ENCODE data around the gene WDR41. TPM values are rescaled to one million over a fixed set of nuclear protein-coding genes. Genes with fewer than 3 reads are reported as not detected.

The WDR41 gene
- polyA plus RNA-seq, 1 donor from 2014 or later: 87.6 TPM

DNA sequence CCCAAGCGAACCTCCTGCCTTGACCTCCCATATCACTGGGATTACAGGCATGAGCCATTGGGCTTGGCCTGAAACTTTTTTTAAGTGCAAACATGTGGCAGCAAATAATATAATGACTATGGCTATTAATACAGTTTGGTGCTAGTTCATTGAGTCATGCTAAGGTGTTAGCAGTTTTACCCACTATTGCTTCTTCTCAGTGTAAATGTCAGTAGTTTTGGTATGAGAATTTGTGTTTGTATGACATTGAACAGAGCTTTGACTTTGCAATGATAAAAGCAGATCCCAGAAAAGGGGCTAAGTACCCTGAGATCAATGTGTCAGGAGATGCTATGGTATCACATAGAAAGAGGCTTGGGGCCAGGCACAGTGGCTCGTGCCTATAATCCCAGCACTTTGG, 67.2 kb downstream of the WDR41 start:
- TF ChIP-seq MXI1 (conservative IDR thresholded peaks at IDR 0.05; ENCODE audit: poor library complexity, severe bottlenecking): no peak
- no peak for TF ChIP-seq EZH2 (IDR thresholded peaks at IDR 0.05; ENCODE audit: borderline replicate concordance, insufficient read depth, low read length, poor library complexity, severe bottlenecking)
- TF ChIP-seq TAF1 (IDR thresholded peaks at IDR 0.05; ENCODE audit: low read depth): no peak
- TF ChIP-seq EP300 (conservative IDR thresholded peaks at IDR 0.05; ENCODE audit: poor library complexity, severe bottlenecking): no peak
- TF ChIP-seq RAD21 (conservative IDR thresholded peaks at IDR 0.05): no peak
- TF ChIP-seq, protein P1, sequence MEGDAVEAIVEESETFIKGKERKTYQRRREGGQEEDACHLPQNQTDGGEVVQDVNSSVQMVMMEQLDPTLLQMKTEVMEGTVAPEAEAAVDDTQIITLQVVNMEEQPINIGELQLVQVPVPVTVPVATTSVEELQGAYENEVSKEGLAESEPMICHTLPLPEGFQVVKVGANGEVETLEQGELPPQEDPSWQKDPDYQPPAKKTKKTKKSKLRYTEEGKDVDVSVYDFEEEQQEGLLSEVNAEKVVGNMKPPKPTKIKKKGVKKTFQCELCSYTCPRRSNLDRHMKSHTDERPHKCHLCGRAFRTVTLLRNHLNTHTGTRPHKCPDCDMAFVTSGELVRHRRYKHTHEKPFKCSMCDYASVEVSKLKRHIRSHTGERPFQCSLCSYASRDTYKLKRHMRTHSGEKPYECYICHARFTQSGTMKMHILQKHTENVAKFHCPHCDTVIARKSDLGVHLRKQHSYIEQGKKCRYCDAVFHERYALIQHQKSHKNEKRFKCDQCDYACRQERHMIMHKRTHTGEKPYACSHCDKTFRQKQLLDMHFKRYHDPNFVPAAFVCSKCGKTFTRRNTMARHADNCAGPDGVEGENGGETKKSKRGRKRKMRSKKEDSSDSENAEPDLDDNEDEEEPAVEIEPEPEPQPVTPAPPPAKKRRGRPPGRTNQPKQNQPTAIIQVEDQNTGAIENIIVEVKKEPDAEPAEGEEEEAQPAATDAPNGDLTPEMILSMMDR (IDR thresholded peaks at IDR 0.05; ENCODE audit: poor library complexity, severe bottlenecking): no peak
- no peak for TF ChIP-seq POLR2AphosphoS5 (IDR thresholded peaks at IDR 0.05)
- no peak for TF ChIP-seq SMC3 (conservative IDR thresholded peaks at IDR 0.05; ENCODE audit: poor library complexity)
- TF ChIP-seq REST (IDR thresholded peaks at IDR 0.05; ENCODE audit: borderline replicate concordance): no peak
- no peaks in the 10 kb centered on the region for H3K27me3 ChIP-seq (ENCODE audit: insufficient read depth, low read depth, low read length)
- H3K9me2 ChIP-seq (ENCODE audit: insufficient read depth, low read length): no peaks in the 10 kb centered on the region
- no peaks in the 10 kb centered on the region for H3K79me2 ChIP-seq (replicated peaks; ENCODE audit: insufficient read depth, low read length)
- H3K27ac ChIP-seq (ENCODE audit: low read length): no peak overlapping the region
- no peak overlapping the region for H3K9ac ChIP-seq (ENCODE audit: low read length)
- H3F3A ChIP-seq (ENCODE audit: insufficient read depth, low read length, poor library complexity, severe bottlenecking): no peaks in the 10 kb centered on the region
- no peak overlapping the region for H3K4me3 ChIP-seq (ENCODE audit: low read length)
- no peaks in the 10 kb centered on the region for H3K9me3 ChIP-seq (ENCODE audit: low read length)
- no peaks in the 10 kb centered on the region for H3K36me3 ChIP-seq (ENCODE audit: insufficient read depth, low read length)
- H2AFZ ChIP-seq (ENCODE audit: low read depth, low read length): no peak overlapping the region
- no peak overlapping the region for H3K4me2 ChIP-seq (ENCODE audit: low read length)
- H4K20me1 ChIP-seq (ENCODE audit: insufficient read depth): no peaks in the 10 kb centered on the region

DNA sequence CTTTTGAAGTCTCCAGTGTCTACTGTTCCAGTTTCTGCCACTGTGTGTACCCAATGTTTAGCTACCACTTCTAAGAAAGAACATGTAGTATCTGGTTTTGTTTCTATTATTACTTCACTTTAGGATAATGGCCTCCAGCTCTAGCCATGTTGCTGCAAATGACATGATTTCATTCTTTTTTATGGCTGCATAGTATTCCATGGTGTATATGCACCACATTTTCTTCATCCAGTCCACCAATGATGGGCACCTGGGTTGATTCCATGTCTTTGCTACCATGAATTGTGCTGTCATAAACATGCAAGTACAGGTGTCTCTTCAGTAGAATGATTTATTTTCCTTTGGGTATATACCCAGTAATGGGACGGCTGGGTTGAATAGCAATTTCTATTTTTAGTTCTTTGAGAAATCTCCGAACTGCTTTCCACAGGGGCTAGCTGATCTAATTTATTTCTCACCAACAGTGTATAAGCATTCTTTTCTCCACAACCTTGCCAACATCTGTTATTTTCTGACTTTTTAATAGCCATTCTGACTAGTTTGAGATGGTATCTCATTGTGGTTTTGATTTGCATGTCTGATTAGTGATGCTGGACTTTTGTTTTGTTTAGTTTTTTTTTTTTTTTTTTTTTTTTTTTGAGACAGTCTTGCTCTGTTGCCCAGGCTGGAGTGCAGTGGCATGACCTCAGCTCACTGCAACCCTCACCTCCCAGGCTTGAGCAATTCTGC, 68.9 kb downstream of the WDR41 start:
- Histone ChIP-seq H3K9ac (ENCODE audit: low read length) (no peak overlapping the region), H4K20me1 (ENCODE audit: insufficient read depth) (no peaks in the 10 kb centered on the region), H2AFZ (ENCODE audit: low read depth, low read length) (no peak overlapping the region), H3K4me2 (ENCODE audit: low read length) (no peak overlapping the region), H3K27ac (ENCODE audit: low read length) (no peak overlapping the region), H3K79me2 (replicated peaks; ENCODE audit: insufficient read depth, low read length) (no peaks in the 10 kb centered on the region), H3K9me3 (ENCODE audit: low read length) (no peaks in the 10 kb centered on the region), H3K9me2 (ENCODE audit: insufficient read depth, low read length) (no peaks in the 10 kb centered on the region), H3K27me3 (ENCODE audit: insufficient read depth, low read depth, low read length) (no peaks in the 10 kb centered on the region), H3K36me3 (ENCODE audit: insufficient read depth, low read length) (no peaks in the 10 kb centered on the region), H3K4me3 (ENCODE audit: low read length) (no peak overlapping the region), H3F3A (ENCODE audit: insufficient read depth, low read length, poor library complexity, severe bottlenecking) (no peaks in the 10 kb centered on the region)
- TF ChIP-seq REST (IDR thresholded peaks at IDR 0.05; ENCODE audit: borderline replicate concordance) (no peak), EZH2 (IDR thresholded peaks at IDR 0.05; ENCODE audit: borderline replicate concordance, insufficient read depth, low read length, poor library complexity, severe bottlenecking) (no peak), RAD21 (conservative IDR thresholded peaks at IDR 0.05) (no peak), EP300 (conservative IDR thresholded peaks at IDR 0.05; ENCODE audit: poor library complexity, severe bottlenecking) (no peak), TAF1 (IDR thresholded peaks at IDR 0.05; ENCODE audit: low read depth) (no peak)
